Measurements from ENCODE around the gene NHLRC3. TPM values are rescaled to one million over a fixed set of nuclear protein-coding genes. Genes with fewer than 3 reads are reported as not detected.
"Not testable (repeated sequence)": the region's sequence is repeated elsewhere in the genome, so short reads cannot be mapped to it uniquely, and the experiment has no call there.

Gene NHLRC3
- total RNA-seq, 1 experiment from 2014 or later = 12.3 TPM

GRCh38 chr13:39062004-39062403, 23.7 kb downstream of the NHLRC3 start:
- CTCF ChIA-PET = no interaction called here
- H3K4me3 ChIP-seq (ENCODE audit: low read depth, low read length, poor library complexity, severe bottlenecking) = no peak overlapping the region

GRCh38 chr13:39072842-39073241, 34.6 kb downstream of the NHLRC3 start:
- Histone ChIP-seq H3K27ac (ENCODE audit: low read depth, low read length, poor library complexity, severe bottlenecking) (no peak overlapping the region), H3K36me3 (ENCODE audit: insufficient read depth, low read length, poor library complexity, severe bottlenecking) (no peaks in the 10 kb centered on the region), H3K9me3 (ENCODE audit: low read depth, low read length, poor library complexity, severe bottlenecking) (no peaks in the 10 kb centered on the region), H3K4me3 (ENCODE audit: low read depth, low read length, poor library complexity, severe bottlenecking) (no peak overlapping the region), H3K4me1 (ENCODE audit: insufficient read depth, low read length, poor library complexity, severe bottlenecking) (no peaks in the 10 kb centered on the region), H3K27me3 (replicated peaks; ENCODE audit: insufficient read depth, low read depth, low read length, poor library complexity) (peaks cover 6% of the 10 kb centered on the region)
- ChIA-PET POLR2A (ENCODE audit: low non-redundant PET) (no interaction called here), CTCF (no interaction called here)
- TF ChIP-seq CTCF (conservative IDR thresholded peaks at IDR 0.05; ENCODE audit: low read depth, low read length) (no peak), EZH2 (IDR thresholded peaks at IDR 0.05; ENCODE audit: borderline replicate concordance, low read depth, low read length, poor library complexity, severe bottlenecking) (no peak)
- BruUV-seq (replicated peaks) = no TSS peak
- no peak for DNase-seq (ENCODE audit: low spot score)
- intact Hi-C loops (cut with micrococcal nuclease; ENCODE audit: unreplicated experiment) = no loop called here

More at GRCh38 chr13:39062004-39062403, 23.7 kb downstream of the NHLRC3 start:
- no peak for TF ChIP-seq EZH2 (IDR thresholded peaks at IDR 0.05; ENCODE audit: borderline replicate concordance, low read depth, low read length, poor library complexity, severe bottlenecking)
- no peak for TF ChIP-seq CTCF (conservative IDR thresholded peaks at IDR 0.05; ENCODE audit: low read depth, low read length)
- Histone ChIP-seq H3K27ac (ENCODE audit: low read depth, low read length, poor library complexity, severe bottlenecking) (no peak overlapping the region), H3K4me1 (ENCODE audit: insufficient read depth, low read length, poor library complexity, severe bottlenecking) (no peaks in the 10 kb centered on the region), H3K9me3 (ENCODE audit: low read depth, low read length, poor library complexity, severe bottlenecking) (no peaks in the 10 kb centered on the region), H3K27me3 (replicated peaks; ENCODE audit: insufficient read depth, low read depth, low read length, poor library complexity) (no peaks in the 10 kb centered on the region), H3K36me3 (ENCODE audit: insufficient read depth, low read length, poor library complexity, severe bottlenecking) (no peaks in the 10 kb centered on the region)
- no peak for DNase-seq (ENCODE audit: low spot score)
- no TSS peak for BruUV-seq (replicated peaks)
- intact Hi-C loops (cut with micrococcal nuclease; ENCODE audit: unreplicated experiment) = no loop called here
- POLR2A ChIA-PET (ENCODE audit: low non-redundant PET) = no interaction called here

GRCh38 chr13:39073983-39074382, 35.7 kb downstream of the NHLRC3 start:
- TF ChIP-seq EZH2 (IDR thresholded peaks at IDR 0.05; ENCODE audit: borderline replicate concordance, low read depth, low read length, poor library complexity, severe bottlenecking) = no peak
- no peak for TF ChIP-seq CTCF (conservative IDR thresholded peaks at IDR 0.05; ENCODE audit: low read depth, low read length)
- Histone ChIP-seq H3K4me3 (ENCODE audit: low read depth, low read length, poor library complexity, severe bottlenecking) (no peak overlapping the region), H3K9me3 (ENCODE audit: low read depth, low read length, poor library complexity, severe bottlenecking) (no peaks in the 10 kb centered on the region), H3K27me3 (replicated peaks; ENCODE audit: insufficient read depth, low read depth, low read length, poor library complexity) (peaks cover 6% of the 10 kb centered on the region), H3K4me1 (ENCODE audit: insufficient read depth, low read length, poor library complexity, severe bottlenecking) (no peaks in the 10 kb centered on the region), H3K36me3 (ENCODE audit: insufficient read depth, low read length, poor library complexity, severe bottlenecking) (no peaks in the 10 kb centered on the region), H3K27ac (ENCODE audit: low read depth, low read length, poor library complexity, severe bottlenecking) (no peak overlapping the region)
- intact Hi-C loops (cut with micrococcal nuclease; ENCODE audit: unreplicated experiment) = no loop called here
- POLR2A ChIA-PET (ENCODE audit: low non-redundant PET) = no interaction called here
- no peak for DNase-seq (ENCODE audit: low spot score)
- BruUV-seq (replicated peaks) = no TSS peak
- CTCF ChIA-PET = no interaction called here

GRCh38 chr13:39086251-39086945, 48.1 kb downstream of the NHLRC3 start:
- DNase-seq (ENCODE audit: low spot score); intact Hi-C loops (cut with micrococcal nuclease; ENCODE audit: unreplicated experiment); H3K27ac ChIP-seq (ENCODE audit: low read depth, low read length, poor library complexity, severe bottlenecking); H3K4me1 ChIP-seq (ENCODE audit: insufficient read depth, low read length, poor library complexity, severe bottlenecking); H3K36me3 ChIP-seq (ENCODE audit: insufficient read depth, low read length, poor library complexity, severe bottlenecking); H3K4me3 ChIP-seq (ENCODE audit: low read depth, low read length, poor library complexity, severe bottlenecking); BruUV-seq (replicated peaks); H3K9me3 ChIP-seq (ENCODE audit: low read depth, low read length, poor library complexity, severe bottlenecking); CTCF ChIA-PET; POLR2A ChIA-PET (ENCODE audit: low non-redundant PET); H3K27me3 ChIP-seq (replicated peaks; ENCODE audit: insufficient read depth, low read depth, low read length, poor library complexity): not testable (repeated sequence)

Data from A673 (cell line).